ENCODE measurements around the gene APBB2. TPM values are rescaled to one million over a fixed set of nuclear protein-coding genes. Genes with fewer than 3 reads are reported as not detected.

Gene APBB2
- total and polyA plus RNA-seq, 2 donors (not counting 1 experiment from before 2014, with no cell fraction given) = 4.4 to 15.8 TPM

GRCh38 chr4:41158756-41159155 lies 55.6 kb downstream of the APBB2 start:
- H3K79me2 ChIP-seq (ENCODE audit: control insufficient read depth, insufficient read depth, low read length) = no peaks in the 10 kb centered on the region
- no peak overlapping the region for H3K27ac ChIP-seq (ENCODE audit: low read length in 2 of 2)
- intact Hi-C loops (cut with micrococcal nuclease) = no loop called here
- no peaks in the 10 kb centered on the region for H3K27me3 ChIP-seq (replicated peaks in 1 of 4; ENCODE audit: control extremely low read depth in 1 of 4, control insufficient read depth in 3 of 4, insufficient read depth in 4 of 4, low read length in 3 of 4)
- H3K9me3 ChIP-seq (ENCODE audit: control extremely low read depth in 1 of 3, control insufficient read depth in 2 of 3, insufficient read depth in 1 of 3, low read length in 2 of 3) = no peaks in the 10 kb centered on the region
- Mint-ChIP-seq H3K27ac (no peak overlapping the region), H3K4me3 (no peak overlapping the region), H3K4me1 (no peaks in the 10 kb centered on the region), H3K9me3 (ENCODE audit: insufficient read depth) (no peaks in the 10 kb centered on the region), H3K27me3 (peaks cover 4% of the 10 kb centered on the region)
- DNase-seq (no peak), ATAC-seq (ENCODE audit: low read depth) (no peak)
- H4K20me1 ChIP-seq (ENCODE audit: control insufficient read depth, insufficient read depth, low read length, poor library complexity, severe bottlenecking) = no peaks in the 10 kb centered on the region
- no peak for TF ChIP-seq EZH2 (IDR thresholded peaks at IDR 0.05; ENCODE audit: borderline replicate concordance, insufficient read depth, low read depth, low read length, poor library complexity, severe bottlenecking)
- TF ChIP-seq, protein P1, sequence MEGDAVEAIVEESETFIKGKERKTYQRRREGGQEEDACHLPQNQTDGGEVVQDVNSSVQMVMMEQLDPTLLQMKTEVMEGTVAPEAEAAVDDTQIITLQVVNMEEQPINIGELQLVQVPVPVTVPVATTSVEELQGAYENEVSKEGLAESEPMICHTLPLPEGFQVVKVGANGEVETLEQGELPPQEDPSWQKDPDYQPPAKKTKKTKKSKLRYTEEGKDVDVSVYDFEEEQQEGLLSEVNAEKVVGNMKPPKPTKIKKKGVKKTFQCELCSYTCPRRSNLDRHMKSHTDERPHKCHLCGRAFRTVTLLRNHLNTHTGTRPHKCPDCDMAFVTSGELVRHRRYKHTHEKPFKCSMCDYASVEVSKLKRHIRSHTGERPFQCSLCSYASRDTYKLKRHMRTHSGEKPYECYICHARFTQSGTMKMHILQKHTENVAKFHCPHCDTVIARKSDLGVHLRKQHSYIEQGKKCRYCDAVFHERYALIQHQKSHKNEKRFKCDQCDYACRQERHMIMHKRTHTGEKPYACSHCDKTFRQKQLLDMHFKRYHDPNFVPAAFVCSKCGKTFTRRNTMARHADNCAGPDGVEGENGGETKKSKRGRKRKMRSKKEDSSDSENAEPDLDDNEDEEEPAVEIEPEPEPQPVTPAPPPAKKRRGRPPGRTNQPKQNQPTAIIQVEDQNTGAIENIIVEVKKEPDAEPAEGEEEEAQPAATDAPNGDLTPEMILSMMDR (IDR thresholded peaks at IDR 0.05) = no peak
- POLR2A ChIA-PET = no interaction called here
- no peak overlapping the region for H3K4me3 ChIP-seq (ENCODE audit: control extremely low read depth in 1 of 5, extremely low read depth in 1 of 5, insufficient read depth in 1 of 5, low read depth in 2 of 5, low read length in 4 of 5)
- no peaks in the 10 kb centered on the region for H3K36me3 ChIP-seq (replicated peaks in 1 of 2; ENCODE audit: control extremely low read depth in 1 of 2, control insufficient read depth in 1 of 2, extremely low read depth in 1 of 2, insufficient read depth in 2 of 2, low read length in 1 of 2)
- no peaks in the 10 kb centered on the region for H3K4me1 ChIP-seq (ENCODE audit: control insufficient read depth in 2 of 2, insufficient read depth in 2 of 2, low read length in 2 of 2)
- no peak overlapping the region for H3K9ac ChIP-seq (ENCODE audit: low read length)
- 84% methylated on average over 4 of the region's 5 CpGs for WGBS (ENCODE audit: insufficient coverage)
- H3K4me2 ChIP-seq (replicated peaks; ENCODE audit: low read depth, low read length, poor library complexity, severe bottlenecking) = no peak overlapping the region
- CTCF ChIA-PET = no interaction called here
- H2AFZ ChIP-seq (ENCODE audit: insufficient read depth, low read depth, low read length, poor library complexity, severe bottlenecking) = no peak overlapping the region

DNA sequence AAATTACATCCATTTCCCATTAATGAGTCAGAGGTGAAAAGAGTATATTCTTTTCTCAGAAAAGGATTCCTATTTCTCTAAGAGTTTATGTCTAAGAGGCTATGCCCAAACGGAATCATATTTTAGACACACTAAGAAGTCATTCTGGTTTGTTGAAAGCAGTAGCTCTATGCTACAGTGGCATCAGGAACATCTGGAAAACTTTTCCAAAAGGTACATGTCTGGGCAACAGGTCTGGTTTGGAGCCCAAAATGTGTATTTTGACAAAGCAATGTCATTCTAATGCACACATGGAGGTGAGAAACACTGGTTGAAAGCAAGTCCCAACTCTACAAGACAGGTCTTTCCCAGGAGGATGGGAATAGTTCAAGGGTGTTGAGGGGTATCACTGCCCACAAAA lies 56.1 kb downstream of the APBB2 start:
- ChIA-PET CTCF (no interaction called here), POLR2A (no interaction called here)
- Histone ChIP-seq H3K36me3 (replicated peaks in 1 of 2; ENCODE audit: control extremely low read depth in 1 of 2, control insufficient read depth in 1 of 2, extremely low read depth in 1 of 2, insufficient read depth in 2 of 2, low read length in 1 of 2) (no peaks in the 10 kb centered on the region), H3K4me2 (replicated peaks; ENCODE audit: low read depth, low read length, poor library complexity, severe bottlenecking) (no peak overlapping the region), H3K27me3 (replicated peaks in 1 of 4; ENCODE audit: control extremely low read depth in 1 of 4, control insufficient read depth in 3 of 4, insufficient read depth in 4 of 4, low read length in 3 of 4) (no peaks in the 10 kb centered on the region), H3K9ac (ENCODE audit: low read length) (no peak overlapping the region), H4K20me1 (ENCODE audit: control insufficient read depth, insufficient read depth, low read length, poor library complexity, severe bottlenecking) (no peaks in the 10 kb centered on the region), H3K79me2 (ENCODE audit: control insufficient read depth, insufficient read depth, low read length) (no peaks in the 10 kb centered on the region), H3K27ac (ENCODE audit: low read length in 2 of 2) (no peak overlapping the region), H3K4me1 (ENCODE audit: control insufficient read depth in 2 of 2, insufficient read depth in 2 of 2, low read length in 2 of 2) (no peaks in the 10 kb centered on the region), H3K9me3 (ENCODE audit: control extremely low read depth in 1 of 3, control insufficient read depth in 2 of 3, insufficient read depth in 1 of 3, low read length in 2 of 3) (no peaks in the 10 kb centered on the region), H2AFZ (ENCODE audit: insufficient read depth, low read depth, low read length, poor library complexity, severe bottlenecking) (no peak overlapping the region), H3K4me3 (ENCODE audit: control extremely low read depth in 1 of 5, extremely low read depth in 1 of 5, insufficient read depth in 1 of 5, low read depth in 2 of 5, low read length in 4 of 5) (no peak overlapping the region)
- DNase-seq = no peak
- Mint-ChIP-seq H3K27me3 (peaks cover 4% of the 10 kb centered on the region), H3K4me3 (no peak overlapping the region), H3K4me1 (no peaks in the 10 kb centered on the region), H3K27ac (no peak overlapping the region), H3K9me3 (ENCODE audit: insufficient read depth) (no peaks in the 10 kb centered on the region)
- no peak for TF ChIP-seq EZH2 (IDR thresholded peaks at IDR 0.05; ENCODE audit: borderline replicate concordance, insufficient read depth, low read depth, low read length, poor library complexity, severe bottlenecking)
- TF ChIP-seq, protein P1 (IDR thresholded peaks at IDR 0.05) = no peak
- no peak for ATAC-seq (ENCODE audit: low read depth)
- WGBS (ENCODE audit: insufficient coverage) = no CpG with 5 or more reads among the region's 1 CpG
- intact Hi-C loops (cut with micrococcal nuclease) = no loop called here
